ENCODE results near the gene ZMYND8.

Gene ZMYND8

DNA sequence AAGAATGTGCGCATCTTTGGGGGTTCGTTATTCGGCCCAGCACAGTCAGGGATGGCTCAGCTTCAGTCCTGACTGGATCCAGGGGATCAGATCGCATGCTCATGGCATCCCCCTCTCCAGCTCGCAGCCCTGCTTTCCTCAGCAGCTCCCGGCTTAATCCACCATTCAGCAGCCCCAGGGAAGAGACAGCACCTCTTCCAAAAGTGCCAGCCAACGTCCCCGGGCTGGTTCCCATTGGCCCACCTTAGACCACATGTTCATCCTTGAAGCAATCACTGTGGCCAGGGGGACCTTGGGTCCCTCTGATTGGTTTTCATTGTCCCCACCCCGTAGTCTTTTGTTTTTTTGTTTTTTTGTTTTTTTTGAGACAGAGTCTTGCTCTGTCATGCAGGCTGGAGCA, 188.7 kb downstream of the ZMYND8 start:
- DNase-seq = no peak

DNA sequence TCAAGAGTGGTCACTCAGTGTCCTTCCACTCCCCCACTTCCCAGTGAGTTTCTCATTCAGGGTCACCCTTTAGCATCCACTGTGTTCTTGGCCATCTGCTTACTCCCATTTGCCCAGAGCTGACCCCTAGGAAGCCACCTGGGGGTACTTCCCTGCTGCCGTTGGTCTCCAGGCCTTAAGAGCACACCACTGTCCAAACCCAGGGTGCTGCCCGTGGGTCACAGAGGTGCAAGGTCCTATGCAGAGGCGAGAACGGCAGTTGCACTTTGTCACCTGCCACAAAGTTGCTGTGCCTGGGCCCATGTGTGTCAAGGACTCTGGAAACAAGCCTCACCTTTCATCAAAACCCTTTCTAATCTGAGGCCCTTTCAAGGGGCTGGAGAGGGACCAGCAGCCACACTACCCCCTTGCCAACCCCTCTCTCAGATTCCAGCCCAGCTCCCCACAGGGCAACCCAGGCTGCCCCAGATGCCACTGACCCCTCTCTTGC, 191.1 kb downstream of the ZMYND8 start:
- no peak for DNase-seq

DNA sequence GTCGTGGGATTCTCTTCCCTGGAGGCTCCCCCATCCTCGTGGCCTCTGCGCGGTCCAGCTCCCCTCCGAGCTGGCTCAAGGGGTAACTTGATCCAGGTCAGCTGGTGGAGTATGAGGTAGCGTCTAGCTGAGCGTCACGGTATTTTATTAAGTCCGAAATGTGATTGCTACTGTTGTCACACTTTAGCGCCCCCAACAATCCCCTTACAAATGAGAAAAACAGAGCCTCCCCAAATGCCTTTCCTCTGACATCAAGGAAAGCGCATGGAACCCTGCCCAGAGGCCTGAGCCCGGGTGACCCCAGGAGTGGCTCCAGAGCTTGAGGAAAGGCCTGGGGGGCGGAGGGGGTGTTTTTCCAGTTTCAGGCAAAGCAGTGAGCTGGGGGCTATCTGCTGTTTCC, 192.4 kb downstream of the ZMYND8 start:
- no peak for DNase-seq

DNA sequence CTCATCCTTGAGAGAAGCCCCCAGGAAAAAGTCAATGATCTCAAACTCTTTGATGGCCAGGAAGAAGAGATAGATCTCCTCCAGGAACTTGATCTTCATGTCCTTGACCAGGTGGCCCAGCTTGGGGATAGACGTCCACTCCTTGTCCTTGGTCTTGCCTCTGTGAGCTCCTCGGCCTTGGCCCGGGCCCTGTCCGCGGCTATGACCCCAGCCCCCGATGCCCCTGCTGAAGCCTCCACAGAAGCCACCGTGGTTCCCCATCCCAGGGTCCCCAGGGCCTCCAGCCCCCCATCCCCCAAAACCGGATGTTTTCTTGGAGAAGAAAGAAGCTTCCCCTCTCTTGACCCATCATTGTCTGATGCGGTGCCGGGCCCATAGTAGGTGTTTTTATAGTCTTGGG, 195.1 kb downstream of the ZMYND8 start:
- no peak for DNase-seq

DNA sequence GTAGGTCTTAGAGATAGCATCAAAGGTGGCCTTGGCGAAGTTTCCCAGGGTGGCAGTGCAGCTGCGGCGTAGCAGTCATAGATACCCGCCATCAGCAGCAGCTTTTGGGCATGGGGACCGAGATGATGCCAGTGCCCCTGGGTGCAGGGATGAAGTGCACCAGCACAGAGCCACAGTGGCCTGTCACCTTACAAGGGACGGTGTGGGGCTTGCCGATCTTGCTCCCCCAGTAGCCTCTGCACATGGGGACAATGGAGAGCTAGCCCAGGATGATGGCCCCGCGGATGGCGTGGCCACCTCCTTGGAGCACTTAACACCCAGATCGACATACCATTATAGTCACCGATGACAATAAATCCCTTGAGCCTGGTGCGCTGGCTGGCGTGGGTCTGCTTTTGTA, 195.5 kb downstream of the ZMYND8 start:
- no peak for DNase-seq

DNA sequence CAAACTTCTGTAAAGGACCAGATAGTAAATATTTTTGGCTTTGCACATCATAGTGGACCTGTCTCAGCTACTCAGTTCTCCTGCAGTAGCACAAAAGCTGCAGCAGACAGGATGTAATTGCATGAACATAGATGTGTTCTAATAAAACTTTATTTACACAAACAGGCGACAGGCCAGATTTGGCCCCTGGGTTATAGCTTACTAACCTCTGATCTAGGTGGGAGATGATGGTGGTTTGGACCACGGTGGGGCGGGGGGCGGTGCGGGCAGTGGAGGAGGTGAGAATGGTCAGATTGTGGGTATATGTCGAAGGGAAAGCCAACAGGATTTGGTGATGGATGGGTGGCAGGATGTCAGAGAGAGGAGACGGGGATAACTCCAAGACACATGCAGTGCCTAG, 196.3 kb downstream of the ZMYND8 start:
- no peak for DNase-seq
